Peyer's patch (tissue), 4 donors: ENCODE results near the gene MACROH2A2.

Experiments
- CTCF ChIP-seq, 6 experiments: fragments of 450-650 bp in 4 of 6; fragments of 200-600 bp in 2 of 6; sonication (generic) in 1 of 6; IDR thresholded peaks; one replicate each; pipeline ENCODE4 v1.5.1; 2017 to 2019; ENCODE audit warnings: antibody characterized with exemption in 6 of 6, mild to moderate bottlenecking in 3 of 6, moderate library complexity in 1 of 6
- POLR2A ChIP-seq, 2 donors: fragments of 450-650 bp; IDR thresholded peaks; one replicate each; pipeline ENCODE4 v1.5.1; 2017; ENCODE audit warnings: antibody characterized with exemption in 2 of 2, mild to moderate bottlenecking in 2 of 2, moderate library complexity in 2 of 2

GRCh38 chr10:70111496-70111895 is 58.9 kb downstream of the MACROH2A2 start:
- TF ChIP-seq CTCF (IDR thresholded peaks at IDR 0.05) (no peak), POLR2A (IDR thresholded peaks at IDR 0.05) (no peak)
